HG02642 (cell line): ENCODE measurements around the gene ACOT9.
A peak's percentile ranks its signal among the peaks of the same experiment; 100 is the strongest.
"Not testable (repeated sequence)": the region's sequence is repeated elsewhere in the genome, so short reads cannot be mapped to it uniquely, and the experiment has no call there.

Source experiments
- ATAC-seq: cut with Tn5 transposase; IDR thresholded peaks from one replicate; pipeline ENCODE4 v1.9.1; 2021; ENCODE audit warnings: mild to moderate bottlenecking; ENCODE audit not compliant: unreplicated experiment, poor library complexity

ACOT9 gene

DNA sequence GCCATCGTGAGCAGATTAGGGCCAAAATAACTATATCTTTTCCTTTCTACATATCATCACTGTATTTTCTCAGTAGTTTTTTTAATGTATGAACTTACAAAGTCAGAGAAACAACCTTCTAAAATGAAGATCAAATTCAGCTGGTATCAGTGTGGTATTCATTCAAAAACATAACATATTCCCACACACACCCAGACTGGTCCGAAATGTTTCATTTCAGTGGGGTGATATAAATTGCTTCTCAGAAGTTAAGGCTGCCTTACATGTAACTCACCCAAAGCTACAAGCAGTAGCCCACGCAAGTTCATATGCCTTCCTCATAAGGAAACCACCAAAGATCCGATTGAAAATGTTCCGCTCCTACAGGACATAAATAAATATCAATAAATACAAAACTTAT, 37.8 kb downstream of the ACOT9 start:
- ATAC-seq, result no peak

- no peak for ATAC-seq
Measured at GRCh38 chrX:23704673-23705206, 38.3 kb downstream of the ACOT9 start.

DNA sequence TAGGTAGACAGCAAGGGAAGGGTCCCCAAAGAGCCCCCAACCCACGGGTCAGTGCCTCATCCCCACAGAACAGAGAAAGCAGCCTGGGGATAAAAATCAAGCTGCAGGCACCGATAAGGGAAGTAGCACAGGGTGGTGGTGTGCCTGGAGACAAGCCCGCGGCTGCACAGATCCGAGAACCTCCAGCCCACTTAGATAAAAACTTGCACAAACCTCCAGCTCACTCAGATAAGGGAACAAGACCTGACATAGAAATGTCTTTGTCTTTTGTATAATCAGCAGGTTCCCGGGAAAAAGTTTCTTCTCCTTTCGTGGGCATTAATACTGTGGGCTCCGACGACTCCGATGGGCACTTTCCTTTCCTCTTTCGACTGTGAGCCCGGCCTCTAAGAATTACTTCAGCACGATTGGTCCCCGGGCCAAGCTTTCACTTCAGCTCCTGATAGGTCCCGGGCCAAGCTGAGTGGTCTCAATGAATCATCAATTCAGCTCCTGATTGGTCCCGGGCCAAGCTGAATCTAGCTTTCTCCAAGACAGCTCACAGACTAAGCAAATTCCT, 43.4 kb downstream of the ACOT9 start:
- peak; percentile 51 for ATAC-seq

GRCh38 chrX:23694606-23695005, 48.5 kb downstream of the ACOT9 start:
- ATAC-seq, result no peak

- no peak for ATAC-seq
Measured at GRCh38 chrX:23692166-23692565, 50.9 kb downstream of the ACOT9 start.

DNA sequence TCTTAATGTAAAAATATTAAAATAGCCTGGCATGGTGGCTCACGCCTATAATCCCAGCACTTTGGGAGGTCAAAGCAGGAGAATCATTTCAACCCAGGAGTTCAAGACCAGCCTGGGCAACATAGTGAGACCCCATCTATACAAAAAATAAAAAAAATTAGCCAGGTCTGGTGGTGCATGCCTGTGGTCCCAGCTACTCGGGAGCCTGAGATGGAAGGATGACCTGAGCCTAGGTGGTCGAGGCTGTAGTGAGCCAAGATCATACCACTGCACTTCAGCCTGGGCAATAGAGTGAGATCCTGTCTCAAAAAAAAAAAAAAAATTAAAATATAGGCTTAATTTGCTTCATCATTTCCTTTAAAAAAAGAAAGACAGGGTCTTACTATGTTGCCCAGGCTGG, 66.6 kb downstream of the ACOT9 start:
- ATAC-seq, result not testable (repeated sequence)

DNA sequence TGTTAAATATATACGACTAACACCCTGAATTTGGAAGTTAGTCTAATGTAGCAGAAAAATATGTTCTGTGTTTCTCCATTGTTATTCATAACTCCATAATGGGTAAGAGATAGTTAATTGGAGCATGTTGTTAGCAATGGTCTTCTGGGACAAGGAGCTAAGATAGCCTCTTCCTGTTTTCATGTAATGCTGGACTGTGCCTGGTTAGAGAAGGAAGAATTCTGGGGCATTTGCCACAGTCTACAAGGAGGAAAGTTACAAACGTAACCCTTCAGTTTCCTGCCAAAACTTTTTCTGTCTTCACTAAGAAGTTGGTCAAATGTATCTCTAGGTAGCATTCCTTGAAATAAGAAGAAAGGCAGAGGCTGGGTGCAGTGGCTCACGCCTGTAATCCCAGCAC, 70.0 kb downstream of the ACOT9 start:
- no peak for ATAC-seq

- ATAC-seq, result no peak
Measured at GRCh38 chrX:23670528-23670927, 72.5 kb downstream of the ACOT9 start.

- peak; percentile 40 for ATAC-seq
Measured at GRCh38 chrX:23668335-23668734, 74.7 kb downstream of the ACOT9 start.

DNA sequence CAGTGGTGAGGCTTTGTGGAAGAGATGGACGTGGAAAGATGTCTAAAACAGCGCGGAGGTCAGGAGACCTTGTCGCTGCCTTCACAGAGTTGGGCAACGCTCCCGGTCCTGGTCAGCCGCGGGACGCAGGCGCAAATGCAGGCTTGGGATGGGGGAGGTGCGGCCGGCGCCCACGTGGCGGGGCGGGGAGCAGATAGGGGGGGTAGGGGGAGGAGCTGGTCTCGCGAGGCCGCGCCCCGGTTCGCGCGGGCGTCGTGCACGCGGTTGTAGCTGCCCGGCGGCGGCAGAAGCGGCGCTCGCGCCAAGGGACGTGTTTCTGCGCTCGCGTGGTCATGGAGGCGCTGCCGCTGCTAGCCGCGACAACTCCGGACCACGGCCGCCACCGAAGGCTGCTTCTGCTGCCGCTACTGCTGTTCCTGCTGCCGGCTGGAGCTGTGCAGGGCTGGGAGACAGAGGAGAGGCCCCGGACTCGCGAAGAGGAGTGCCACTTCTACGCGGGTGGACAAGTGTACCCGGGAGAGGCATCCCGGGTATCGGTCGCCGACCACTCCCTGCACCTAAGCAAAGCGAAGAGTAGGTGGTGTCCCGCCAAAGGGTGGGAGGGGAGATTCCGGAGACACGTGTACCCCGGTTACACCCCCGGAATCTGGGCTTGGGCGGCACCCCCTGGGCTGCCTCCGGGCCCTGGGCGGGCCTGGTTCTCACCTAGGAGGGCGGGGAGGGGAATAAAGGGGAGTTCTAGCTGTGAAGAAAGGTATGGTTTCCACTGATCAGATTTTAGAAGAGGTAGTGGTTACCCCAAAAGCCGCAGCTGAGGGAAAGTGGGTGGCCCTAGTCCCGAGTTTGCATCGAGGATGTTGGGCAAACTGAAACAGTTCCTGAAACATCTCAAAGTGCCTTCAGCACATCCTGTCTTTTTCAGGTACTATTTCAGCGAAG, 75.6 kb downstream of the ACOT9 start, which contains the start of gene PRDX4:
PRDX4 (plus strand) TSS at position 255 of the 939 bp plus-strand sequence; CDS start at position 333, 78 bp downstream.
- peak; percentile 70 for ATAC-seq

DNA sequence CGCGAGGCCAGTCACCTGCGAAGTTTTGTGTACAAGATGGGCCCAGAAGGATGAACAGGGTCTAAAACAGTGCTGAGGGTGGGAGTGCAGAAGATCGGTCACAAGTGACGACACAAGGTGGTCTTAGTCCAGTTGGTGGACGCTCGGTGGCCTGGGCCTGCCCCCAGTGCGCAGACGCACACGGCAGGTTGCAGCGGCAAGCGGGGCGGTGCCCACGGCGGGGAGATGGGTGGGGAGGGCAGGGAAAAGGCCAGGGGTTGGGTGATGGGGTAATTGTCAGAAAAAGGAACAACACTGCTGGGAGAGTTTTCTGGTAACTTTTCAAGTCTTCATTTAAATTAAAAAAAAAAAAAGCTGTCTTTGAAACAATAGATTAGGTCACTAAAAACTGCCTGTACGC, 76.8 kb downstream of the ACOT9 start:
- ATAC-seq, result no peak

DNA sequence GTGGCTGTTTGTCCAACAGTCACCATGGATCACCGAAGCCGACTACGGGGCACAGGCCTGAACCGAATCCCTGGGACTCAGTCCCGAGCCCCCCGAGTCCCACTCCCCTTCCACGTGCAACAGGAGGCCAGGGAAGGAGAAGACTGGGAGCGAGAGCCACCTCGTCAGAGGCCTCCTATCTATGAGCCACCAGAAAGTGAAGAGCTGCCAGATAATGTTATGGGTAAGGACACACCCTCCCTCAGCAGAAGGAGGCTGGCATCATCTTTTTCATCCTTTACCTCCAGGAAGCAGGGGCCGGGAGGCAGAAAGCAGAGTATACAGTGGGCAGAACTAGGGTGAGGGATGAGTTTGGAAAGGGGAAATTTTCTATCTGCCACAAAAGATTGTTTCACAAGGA, 78.6 kb downstream of the ACOT9 start:
- ATAC-seq, result no peak

GRCh38 chrX:23662853-23663252, 80.2 kb downstream of the ACOT9 start:
- ATAC-seq, result peak; percentile 46

DNA sequence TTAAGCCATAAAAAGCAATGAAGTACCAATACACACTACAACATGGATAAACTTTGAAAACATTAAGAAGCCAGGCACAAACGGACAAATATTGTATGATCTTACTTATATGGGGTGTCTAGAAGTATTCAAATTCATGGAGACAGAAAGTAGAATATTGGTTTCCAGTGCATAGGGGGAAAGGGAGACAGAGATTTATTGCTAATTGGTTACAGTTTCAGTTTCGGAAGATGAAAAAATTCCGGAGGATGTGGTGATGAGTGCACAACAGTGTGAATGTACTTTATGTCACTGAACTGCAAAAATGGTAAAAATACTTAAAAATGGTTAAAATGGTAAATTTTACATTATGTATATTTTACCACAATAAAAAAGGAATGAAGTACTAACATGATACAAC, 80.9 kb downstream of the ACOT9 start:
- ATAC-seq, result peak; percentile 50

DNA sequence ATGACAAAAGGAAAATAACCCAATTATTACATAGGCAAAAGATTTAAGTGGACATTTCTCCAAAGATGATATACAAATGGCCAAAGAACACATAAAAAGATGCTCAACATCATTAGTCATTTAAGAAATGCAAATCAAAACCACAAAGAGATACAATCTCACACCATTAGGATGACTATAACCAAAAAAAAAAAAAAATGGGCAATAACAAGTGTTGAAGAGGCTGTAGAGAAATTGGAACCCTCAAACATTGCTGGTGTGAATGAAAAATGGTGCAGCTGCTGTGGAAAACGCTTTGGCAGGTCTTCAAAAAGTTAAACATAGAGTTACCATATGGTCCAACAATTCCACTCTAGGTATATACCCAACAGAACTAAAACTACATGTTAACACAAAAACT, 81.4 kb downstream of the ACOT9 start:
- ATAC-seq, result no peak

DNA sequence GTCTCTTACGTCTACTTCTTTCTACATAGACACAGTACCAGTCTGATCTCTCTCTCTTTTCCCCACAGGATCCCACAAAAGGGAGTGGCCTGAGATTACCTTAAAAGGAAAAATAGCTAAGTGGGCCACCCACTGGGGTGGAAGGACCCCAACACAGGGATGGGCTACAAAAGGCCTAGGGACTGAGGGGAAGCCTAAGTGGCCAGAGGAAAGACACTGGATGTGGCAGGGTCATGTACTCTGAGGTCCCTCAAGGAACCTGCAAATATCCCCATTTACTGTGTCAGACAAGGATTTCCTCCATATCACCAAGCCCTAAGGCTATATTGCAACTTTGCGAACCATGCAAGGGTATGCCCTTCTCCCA, 82.3 kb downstream of the ACOT9 start:
- no peak for ATAC-seq

DNA sequence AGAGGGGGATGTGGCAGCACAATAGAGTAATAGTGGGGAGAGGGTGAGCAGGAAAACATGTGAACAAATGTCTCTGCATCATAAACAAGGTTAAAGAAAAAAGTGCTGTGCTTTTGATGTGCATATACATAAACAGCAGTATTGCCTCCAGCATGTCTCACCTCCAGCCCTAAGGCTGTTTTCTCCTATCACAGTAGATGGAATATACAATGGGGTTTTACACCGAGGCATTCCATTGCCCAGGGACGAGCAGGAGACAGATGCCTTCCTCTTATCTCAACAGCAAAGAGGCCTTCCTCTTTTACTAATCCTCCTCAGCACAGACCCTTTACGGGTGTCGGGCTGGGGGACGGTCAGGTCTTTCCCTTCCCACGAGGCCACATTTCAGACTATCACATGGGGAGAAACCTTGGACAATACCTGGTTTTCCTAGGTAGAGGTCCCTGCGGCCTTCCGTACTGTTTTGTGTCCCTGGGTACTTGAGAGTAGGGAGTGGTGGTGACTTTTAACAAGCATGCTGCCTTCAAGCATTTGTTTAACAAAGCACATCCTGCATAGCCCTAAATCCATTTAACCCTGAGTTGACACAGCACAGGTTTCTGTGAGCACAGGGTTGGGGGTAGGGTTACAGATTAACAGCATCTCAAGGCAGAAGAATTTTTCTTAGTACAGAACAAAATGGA, 82.9 kb downstream of the ACOT9 start:
- not testable (repeated sequence) for ATAC-seq

DNA sequence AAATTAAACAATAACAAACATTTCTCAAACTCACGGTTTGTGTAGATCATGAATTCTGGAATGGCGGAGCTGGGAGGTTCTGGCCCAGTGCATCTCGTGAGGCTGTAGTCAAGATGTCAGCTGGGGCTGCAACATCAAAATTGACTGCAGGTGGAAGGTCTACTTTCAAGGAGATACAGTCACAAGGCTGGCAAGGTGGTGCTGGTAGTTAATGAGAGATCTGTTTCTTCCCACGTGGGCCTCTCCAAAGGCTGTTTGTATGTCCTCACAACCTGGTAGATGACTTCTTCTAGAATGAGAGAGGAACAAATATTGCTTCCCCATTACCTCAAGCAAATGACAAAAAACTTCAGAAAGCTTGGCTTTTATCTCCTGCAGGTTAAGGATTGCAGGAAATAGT, 83.7 kb downstream of the ACOT9 start:
- ATAC-seq, result no peak

DNA sequence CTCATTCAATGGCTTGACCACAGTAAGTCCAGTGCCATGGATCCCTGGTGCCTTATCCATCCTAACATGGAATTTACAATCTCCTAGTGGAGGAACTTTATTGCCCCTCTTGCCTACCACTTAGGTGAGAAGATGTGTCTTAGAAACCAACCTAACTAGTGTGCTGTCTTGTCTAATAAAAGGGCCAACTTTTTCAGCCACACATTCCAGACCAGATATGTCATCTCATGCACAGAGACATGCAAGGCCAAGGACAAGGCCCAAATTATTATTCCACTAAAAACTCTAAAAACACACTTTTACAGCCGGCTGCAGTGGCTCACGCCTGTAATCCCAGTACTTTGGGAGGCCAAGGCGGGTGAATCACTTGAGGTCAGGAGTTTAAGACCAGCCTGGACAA, 86.4 kb downstream of the ACOT9 start:
- no peak for ATAC-seq

DNA sequence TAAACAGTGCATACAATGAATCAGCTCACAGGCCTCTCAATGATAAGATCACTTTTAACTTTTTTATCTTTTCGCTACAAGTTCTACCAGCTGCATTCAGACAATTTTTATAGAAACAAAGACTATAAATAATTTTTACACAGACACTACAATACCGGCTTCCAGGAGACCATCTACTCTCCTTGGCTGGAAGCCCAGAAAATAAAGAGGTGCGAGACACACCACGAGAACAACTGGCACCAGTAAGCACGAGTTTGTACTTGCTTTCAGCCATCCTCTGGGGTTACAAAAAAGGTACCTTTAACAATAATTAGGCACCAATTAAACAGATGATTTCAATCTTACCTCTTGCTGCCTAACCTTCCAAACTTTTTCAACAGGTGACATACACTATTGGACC, 87.0 kb downstream of the ACOT9 start:
- no peak for ATAC-seq
